ENCODE measurements around the gene CELA3A.
"Not testable (repeated sequence)": the region's sequence is repeated elsewhere in the genome, so short reads cannot be mapped to it uniquely, and the experiment has no call there.

- not testable (repeated sequence) for TF ChIP-seq CTCF (tag by site-specific recombination; IDR thresholded peaks at IDR 0.05); ZBTB21 (tag by site-specific recombination; IDR thresholded peaks at IDR 0.05); ZNF768 (tag by site-specific recombination; IDR thresholded peaks at IDR 0.05); PRDM1 (tag by site-specific recombination; IDR thresholded peaks at IDR 0.05); ZNF792 (tag by site-specific recombination; IDR thresholded peaks at IDR 0.05); KLF16 (tag by site-specific recombination; IDR thresholded peaks at IDR 0.05); FEZF1 (tag by site-specific recombination; IDR thresholded peaks at IDR 0.05); ZNF654 (tag by site-specific recombination; IDR thresholded peaks at IDR 0.05; ENCODE audit: low read depth); ZNF24 (tag by site-specific recombination; IDR thresholded peaks at IDR 0.05)
- TF ChIP-seq, protein P1, sequence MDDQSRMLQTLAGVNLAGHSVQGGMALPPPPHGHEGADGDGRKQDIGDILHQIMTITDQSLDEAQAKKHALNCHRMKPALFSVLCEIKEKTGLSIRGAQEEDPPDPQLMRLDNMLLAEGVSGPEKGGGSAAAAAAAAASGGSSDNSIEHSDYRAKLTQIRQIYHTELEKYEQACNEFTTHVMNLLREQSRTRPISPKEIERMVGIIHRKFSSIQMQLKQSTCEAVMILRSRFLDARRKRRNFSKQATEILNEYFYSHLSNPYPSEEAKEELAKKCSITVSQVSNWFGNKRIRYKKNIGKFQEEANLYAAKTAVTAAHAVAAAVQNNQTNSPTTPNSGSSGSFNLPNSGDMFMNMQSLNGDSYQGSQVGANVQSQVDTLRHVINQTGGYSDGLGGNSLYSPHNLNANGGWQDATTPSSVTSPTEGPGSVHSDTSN (CRISPR knock-in tag; IDR thresholded peaks at IDR 0.05) = not testable (repeated sequence)
- TF ChIP-seq, protein P2, sequence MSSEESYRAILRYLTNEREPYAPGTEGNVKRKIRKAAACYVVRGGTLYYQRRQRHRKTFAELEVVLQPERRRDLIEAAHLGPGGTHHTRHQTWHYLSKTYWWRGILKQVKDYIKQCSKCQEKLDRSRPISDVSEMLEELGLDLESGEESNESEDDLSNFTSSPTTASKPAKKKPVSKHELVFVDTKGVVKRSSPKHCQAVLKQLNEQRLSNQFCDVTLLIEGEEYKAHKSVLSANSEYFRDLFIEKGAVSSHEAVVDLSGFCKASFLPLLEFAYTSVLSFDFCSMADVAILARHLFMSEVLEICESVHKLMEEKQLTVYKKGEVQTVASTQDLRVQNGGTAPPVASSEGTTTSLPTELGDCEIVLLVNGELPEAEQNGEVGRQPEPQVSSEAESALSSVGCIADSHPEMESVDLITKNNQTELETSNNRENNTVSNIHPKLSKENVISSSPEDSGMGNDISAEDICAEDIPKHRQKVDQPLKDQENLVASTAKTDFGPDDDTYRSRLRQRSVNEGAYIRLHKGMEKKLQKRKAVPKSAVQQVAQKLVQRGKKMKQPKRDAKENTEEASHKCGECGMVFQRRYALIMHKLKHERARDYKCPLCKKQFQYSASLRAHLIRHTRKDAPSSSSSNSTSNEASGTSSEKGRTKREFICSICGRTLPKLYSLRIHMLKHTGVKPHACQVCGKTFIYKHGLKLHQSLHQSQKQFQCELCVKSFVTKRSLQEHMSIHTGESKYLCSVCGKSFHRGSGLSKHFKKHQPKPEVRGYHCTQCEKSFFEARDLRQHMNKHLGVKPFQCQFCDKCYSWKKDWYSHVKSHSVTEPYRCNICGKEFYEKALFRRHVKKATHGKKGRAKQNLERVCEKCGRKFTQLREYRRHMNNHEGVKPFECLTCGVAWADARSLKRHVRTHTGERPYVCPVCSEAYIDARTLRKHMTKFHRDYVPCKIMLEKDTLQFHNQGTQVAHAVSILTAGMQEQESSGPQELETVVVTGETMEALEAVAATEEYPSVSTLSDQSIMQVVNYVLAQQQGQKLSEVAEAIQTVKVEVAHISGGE (tag by site-specific recombination; conservative IDR thresholded peaks at IDR 0.05; ENCODE audit: low read depth) = not testable (repeated sequence)
Measured at GRCh38 chr1:21985893-21986292, 15.6 kb upstream of the CELA3A start.

Measured in HEK293 (cell line).